ENCODE results near the gene RASGEF1B.

GRCh38 chr4:81452452-81453006 lies 19.2 kb downstream of the RASGEF1B start:
- TF ChIP-seq, protein P1, sequence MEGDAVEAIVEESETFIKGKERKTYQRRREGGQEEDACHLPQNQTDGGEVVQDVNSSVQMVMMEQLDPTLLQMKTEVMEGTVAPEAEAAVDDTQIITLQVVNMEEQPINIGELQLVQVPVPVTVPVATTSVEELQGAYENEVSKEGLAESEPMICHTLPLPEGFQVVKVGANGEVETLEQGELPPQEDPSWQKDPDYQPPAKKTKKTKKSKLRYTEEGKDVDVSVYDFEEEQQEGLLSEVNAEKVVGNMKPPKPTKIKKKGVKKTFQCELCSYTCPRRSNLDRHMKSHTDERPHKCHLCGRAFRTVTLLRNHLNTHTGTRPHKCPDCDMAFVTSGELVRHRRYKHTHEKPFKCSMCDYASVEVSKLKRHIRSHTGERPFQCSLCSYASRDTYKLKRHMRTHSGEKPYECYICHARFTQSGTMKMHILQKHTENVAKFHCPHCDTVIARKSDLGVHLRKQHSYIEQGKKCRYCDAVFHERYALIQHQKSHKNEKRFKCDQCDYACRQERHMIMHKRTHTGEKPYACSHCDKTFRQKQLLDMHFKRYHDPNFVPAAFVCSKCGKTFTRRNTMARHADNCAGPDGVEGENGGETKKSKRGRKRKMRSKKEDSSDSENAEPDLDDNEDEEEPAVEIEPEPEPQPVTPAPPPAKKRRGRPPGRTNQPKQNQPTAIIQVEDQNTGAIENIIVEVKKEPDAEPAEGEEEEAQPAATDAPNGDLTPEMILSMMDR (IDR thresholded peaks at IDR 0.05) = no peak
- TF ChIP-seq POLR2A (IDR thresholded peaks at IDR 0.05) (no peak), EP300 (IDR thresholded peaks at IDR 0.05) (no peak), POLR2AphosphoS5 (IDR thresholded peaks at IDR 0.05) (no peak)

Data from gastroesophageal sphincter (tissue), 3 donors.